ENCODE data around the gene TANGO6.
"Not testable (repeated sequence)": the region's sequence is repeated elsewhere in the genome, so short reads cannot be mapped to it uniquely, and the experiment has no call there.

The TANGO6 gene

DNA sequence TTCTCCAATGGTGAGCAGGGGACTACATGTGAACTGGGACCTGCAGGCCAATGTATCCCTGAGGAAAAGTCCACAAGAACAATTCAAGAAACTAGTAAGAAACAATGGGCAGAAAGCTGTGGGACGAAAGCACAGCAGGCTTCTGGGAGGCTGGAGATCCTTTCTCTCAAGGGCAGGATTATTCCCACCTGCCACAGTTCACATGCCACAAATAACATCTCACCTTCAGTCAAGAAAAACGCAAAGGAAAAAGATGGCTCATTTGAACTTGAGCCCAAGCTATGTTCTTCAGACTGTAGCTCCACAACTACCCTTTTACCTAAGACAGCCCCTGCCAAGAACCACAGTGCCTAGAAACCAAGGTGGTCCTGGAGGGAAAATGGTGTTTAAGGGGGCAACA is 275.1 kb downstream of the TANGO6 start:
- DNase-seq (ENCODE audit: low spot score) = no peak

DNA sequence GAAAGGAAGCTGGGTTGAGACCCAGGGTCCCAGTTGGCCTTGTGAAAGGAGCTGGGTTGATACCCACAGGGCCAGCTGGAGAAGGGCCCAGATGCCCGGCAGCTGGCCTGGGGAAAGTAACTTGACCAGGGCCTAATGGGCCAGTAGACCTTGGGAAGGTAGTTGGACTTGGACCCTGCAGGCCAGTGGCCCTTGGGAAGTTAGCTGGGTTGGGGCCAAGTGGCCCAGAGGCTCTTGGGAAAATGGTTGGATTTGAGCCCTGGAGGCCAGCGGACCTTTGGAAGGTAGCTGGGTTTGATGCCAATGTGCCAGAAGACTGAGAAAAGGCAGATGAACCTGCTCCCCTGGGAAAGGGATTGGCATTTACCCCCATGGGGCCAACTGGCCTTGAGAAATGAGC is 275.7 kb downstream of the TANGO6 start:
- no peak for DNase-seq (ENCODE audit: low spot score)

DNA sequence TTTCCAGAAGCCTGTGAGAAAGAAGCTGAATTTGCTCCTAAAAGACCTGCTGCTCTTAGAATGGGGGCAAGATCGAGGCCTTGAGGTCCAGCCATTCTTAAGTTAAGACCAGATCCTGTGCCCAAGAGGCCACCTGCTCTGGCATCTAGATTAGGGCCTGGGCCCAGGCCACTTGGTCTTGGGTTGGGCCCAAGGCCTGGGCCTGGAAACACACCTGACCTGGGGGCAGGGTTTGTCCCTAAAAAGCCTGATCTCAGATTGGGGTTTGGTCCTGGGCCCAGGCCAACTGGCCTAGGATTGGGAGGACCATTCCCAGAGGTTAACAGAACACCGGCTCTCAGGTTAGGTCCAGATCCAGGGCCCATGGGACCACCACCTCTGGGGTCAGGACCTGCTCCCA is 276.2 kb downstream of the TANGO6 start:
- DNase-seq (ENCODE audit: low spot score) = no peak

DNA sequence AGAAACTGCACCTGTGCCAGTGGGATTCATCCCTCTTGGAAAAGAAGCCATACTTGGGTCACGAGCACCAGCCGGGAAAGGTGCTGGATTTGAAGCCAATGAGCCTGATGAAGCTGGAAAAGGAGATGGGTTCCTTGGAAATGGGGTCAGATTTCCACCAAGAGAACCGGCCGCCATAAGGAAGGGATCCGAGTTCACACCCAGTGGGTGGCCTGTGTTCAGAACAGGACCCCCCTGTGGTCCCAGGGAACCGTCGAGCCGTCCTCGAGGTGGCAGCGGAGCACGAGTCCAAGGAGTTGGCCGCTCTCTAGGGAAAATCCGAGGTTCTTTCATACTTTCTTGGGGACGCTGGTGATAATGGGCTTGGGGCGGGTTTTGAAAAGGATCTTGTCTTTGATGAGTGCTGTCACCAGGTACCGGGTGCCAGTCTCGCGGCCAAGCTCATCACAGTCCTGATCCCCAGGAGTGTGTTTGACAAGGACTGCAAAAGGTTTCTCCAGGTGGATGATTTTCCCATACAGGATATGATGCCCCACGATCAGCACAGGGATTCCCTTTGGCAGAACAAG is 276.8 kb downstream of the TANGO6 start:
- DNase-seq (ENCODE audit: low spot score) = no peak

DNA sequence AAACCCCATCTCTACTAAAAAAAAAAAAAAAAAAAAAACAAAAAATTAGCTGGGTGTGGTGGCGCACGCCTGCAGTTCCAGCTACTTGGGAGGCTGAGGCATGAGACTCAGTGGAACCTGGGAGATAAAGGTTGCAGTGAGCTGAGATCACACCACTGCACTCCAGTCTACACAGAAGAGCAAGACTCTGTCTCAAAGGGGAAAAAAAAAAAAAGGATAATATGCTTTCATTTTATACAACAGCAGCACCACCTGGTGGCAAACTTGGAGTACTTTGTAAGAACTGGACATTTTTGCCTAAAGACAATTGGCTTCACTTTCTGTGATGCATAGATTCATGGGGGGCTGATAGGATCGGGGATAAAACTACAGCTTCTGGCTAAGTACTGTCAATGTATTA is 280.6 kb downstream of the TANGO6 start:
- DNase-seq (ENCODE audit: low spot score) = peak; percentile 59

DNA sequence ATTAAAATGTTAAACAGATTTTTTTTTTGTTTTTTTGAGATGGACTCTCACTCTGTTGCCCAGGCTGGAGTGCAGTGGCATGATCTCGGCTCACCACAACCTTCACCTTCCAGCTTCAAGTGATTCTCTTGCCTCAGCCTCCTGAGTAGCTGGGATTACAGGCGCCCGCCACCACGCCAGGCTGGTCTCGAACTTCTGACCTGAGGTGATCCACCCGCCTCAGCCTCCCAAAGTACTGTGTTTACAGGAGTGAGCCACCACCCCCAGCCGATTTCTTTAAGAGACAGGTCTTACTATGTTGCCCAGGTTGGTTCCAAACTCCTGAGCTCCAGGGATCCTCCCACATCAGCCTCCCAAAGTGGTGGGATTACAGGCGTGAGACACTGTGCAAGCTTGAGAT is 281.1 kb downstream of the TANGO6 start:
- DNase-seq (ENCODE audit: low spot score) = not testable (repeated sequence)

DNA sequence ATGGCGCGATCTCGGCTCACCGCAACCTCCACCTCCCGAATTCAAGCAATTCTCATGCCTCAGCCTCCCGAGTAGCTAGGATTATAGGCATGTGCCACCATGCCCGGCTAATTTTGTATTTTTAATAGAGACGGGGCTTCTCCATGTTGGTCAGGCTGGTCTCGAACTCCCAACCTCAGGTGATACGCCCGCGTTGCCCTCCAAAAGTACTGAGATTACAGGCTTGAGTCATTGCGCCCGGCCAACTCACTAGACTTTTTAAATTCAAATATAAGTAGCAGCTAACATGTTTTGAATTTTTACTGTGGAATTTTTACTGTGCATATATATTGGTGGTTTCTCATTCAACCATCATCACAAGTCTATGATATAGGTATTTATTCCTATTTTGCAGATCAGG is 281.6 kb downstream of the TANGO6 start:
- DNase-seq (ENCODE audit: low spot score) = not testable (repeated sequence)

DNA sequence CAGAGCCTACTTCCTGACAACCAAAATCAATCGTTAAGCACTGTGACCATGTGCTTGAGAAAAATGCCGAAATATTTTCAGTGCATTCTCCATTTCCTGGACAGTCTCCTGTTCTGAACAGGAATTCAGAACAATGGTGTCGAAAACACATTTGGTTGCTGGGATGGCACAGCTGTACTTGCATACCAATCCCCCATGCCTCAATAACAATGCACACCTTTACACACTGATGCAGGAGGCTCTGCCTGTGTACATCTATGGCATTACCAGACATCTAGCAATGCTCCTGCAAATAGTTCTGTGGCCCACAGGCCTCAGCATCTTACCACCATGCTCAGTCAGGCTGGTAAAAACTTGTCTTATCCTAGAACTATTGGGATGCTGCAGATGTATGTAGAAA is 282.9 kb downstream of the TANGO6 start:
- DNase-seq (ENCODE audit: low spot score) = no peak

DNA sequence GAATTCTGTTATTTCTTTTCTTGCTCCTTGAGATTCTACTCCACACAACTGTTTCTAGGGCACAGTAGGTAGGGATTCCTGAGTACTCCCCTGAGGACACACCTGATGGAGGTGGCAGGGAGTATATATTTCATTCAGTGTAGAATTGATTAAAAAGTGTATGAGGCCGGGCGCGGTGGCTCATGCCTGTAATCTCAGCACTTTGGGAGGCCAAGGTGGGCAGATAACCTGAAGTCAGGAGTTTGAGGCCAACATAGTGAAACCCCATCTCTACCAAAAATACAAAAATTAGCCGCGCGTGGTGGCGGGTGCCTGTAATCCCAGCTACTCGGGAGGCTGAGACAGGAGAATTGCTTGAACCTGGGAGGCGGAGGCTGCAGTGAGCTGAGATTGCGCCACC is 283.5 kb downstream of the TANGO6 start:
- not testable (repeated sequence) for DNase-seq (ENCODE audit: low spot score)

DNA sequence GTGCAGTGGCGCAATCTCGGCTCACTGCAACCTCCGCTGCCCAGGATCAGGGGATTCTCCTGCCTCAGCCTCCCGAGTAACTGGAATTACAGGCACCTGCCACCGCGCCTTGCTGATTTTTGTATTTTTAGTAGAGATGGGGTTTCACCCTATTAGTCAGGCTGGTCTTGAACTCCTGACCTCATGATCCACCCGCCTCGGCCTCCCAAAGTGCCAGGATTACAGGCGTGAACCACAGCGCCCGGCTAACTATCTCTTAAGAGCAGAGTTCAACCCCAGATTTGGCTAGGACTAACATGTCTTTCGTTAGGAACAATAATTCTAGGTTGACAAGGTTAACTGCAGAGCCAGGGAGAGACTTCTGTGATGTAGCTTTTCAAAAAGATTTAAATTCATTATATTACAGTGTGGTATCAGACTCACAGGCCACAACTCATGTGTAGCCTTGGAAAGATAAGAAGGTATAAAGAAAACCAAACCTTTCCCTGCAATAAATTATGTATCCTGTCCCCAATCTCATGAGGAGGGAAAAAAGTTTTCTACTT is 284.7 kb downstream of the TANGO6 start:
- no peak for DNase-seq (ENCODE audit: low spot score)

DNA sequence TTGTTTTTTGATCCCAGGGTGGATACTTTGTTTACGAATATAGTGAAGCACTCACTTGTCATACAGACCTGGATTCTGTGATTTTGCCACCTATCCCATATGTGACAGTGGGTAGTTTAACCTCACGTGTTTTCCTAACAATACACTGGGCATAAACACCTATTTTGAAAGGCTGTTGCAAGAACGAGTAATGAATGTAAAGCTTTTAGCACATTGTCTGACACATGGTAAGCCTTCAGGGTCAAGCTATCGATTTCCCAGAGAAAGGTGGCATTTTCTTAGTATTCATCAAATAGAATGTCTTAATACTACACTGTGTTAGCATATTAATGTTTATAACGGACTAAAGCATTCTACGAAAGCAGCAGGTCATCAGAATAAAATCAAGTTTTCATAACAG is 287.1 kb downstream of the TANGO6 start:
- no peak for DNase-seq (ENCODE audit: low spot score)

DNA sequence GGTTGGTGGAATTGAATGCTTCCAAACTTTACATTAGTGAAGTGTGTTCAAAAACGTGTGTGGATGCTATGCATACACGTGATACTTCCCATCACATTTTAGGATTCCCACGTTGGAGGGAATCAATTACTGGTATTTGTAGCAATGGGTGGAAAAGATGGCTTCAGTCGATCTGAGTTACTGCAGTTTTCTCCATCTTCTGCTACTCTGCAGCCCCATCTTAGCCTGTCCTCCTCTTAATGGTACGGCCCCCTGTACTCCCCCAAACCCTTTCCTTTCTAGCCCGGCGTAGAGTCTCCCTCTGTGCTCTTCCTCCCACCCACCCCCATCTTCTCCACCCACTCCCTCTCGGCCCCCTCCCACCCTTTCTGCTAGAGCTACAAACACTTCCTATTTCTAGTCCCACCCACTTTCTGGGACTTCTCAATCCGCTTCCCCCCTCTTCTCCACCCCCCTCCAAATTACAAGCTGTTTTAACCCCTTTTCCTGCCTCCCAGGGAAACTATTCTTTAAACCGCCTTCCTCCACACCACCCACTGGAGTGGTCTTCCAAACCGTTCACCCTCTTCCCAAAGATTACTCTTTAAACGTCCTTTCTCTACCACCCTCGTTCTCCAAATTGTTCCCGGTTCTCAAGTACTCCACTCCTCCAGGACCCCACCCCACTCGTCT is 288.0 kb downstream of the TANGO6 start:
- peak; percentile 57 for DNase-seq (ENCODE audit: low spot score)

DNA sequence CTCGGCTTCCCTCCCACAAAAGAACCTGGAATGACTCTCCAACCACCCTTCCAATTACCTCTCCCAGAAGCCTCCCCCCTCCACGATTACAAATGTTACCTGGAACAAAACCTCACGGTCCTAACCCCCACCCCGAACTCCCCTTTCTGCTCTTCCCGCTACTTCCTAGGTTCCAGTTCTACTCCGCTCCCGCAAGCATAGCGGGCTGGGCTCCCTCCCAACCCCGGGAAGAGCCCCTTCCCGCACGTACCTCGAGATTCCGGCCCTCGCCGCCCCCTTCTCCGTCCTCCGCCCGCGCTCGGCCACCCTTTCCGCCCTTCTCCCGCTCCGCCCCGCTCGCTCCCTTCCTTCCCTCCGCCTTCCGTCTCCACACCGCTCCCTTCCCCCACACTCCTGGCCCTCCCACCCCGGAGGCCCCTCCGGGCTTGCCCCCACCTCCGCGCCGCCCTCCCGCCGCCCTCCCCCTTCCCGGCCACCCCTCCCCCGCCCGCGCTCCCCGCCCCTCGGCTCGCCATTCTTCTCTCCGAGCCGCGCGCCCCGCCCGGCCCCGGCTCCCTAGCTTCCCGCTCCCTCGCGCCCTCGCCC is 288.6 kb downstream of the TANGO6 start:
- DNase-seq (ENCODE audit: low spot score) = peak; percentile 94

DNA sequence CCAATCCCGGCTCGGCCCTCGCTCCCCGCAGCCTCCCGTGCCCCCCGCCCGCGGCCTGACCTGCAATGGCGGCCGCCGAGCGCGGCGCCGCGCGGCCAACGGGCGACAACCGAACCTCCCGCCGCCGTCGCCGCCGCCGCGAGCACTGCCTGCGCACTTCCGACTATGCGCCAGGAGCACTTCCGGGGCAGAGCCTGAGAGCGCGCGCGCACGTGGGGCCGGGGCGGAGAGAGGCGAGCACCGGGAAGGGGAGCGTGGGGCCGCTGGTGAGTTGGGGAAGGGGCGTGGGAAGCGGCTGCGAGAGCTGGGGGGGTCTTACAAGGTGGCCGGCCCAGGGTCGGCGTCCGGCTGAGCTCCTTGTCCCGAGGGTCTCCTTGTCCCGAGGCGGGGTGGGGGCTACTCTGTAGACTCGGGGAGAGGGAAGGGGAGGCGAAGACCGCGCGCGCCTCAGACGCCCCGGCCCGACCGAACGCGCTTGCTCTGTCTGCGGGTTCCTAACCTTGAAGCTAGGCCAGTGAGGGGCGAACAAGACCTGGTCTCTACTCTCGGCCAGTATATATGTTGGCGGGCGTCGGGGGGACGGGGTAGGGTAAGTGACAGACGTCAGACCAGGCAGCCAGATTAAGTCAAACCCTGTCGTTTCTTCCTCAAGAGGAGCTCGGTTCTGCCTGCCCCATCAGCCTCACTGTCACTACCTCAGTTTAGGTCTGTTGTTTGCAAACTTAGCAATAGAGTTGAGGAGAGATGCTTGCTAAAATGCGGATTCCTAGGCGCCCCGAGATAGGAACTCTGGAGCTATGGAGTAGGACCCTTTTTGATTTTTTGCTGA is 289.3 kb downstream of the TANGO6 start, which contains the start of the genes CHTF8 and UTP4:
Gene CHTF8 (minus strand): TSS at position 165 of the 829 bp plus-strand sequence. CDS start 11,130 bp downstream, outside the sequence.
Gene UTP4 (plus strand): TSS at position 226 of the 829 bp plus-strand sequence. CDS start 811 bp downstream, outside the sequence.
- DNase-seq (ENCODE audit: low spot score) = peak; percentile 92

DNA sequence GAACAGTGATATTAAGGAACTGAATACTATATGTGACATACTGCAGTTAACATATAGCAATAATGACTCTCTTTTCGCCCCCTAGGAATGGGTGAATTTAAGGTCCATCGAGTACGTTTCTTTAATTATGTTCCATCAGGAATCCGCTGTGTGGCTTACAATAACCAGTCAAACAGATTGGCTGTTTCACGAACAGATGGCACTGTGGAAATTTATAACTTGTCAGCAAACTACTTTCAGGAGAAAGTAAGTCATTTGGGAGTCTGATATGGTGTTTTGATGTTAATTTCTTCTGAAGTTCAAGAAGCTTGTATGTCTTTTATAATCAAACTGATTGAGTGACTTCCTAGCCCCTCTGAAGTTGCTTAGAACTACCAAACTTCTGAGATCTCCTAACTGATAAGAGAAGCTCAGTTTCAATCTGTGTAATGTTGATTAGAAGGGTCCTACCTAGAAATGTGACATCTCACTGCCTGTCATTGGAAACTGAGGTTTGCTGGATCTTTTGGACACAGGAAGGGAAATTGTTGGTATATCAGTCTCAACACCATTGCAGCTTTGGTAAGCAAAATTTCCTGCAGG is 290.1 kb downstream of the TANGO6 start:
- DNase-seq (ENCODE audit: low spot score) = no peak
